GM12892 (cell line): ENCODE data around the gene KCNJ3.

Experiments used
- POLR2A ChIP-seq: IDR thresholded peaks from 2 replicates; pipeline ENCODE4 v1.6.1; 2011; ENCODE audit warnings: low read depth, low read length, control low read depth
- POLR2AphosphoS5 ChIP-seq: IDR thresholded peaks from 2 replicates; pipeline ENCODE4 v1.6.1; 2011; ENCODE audit warnings: low read depth, low read length, control low read depth

DNA sequence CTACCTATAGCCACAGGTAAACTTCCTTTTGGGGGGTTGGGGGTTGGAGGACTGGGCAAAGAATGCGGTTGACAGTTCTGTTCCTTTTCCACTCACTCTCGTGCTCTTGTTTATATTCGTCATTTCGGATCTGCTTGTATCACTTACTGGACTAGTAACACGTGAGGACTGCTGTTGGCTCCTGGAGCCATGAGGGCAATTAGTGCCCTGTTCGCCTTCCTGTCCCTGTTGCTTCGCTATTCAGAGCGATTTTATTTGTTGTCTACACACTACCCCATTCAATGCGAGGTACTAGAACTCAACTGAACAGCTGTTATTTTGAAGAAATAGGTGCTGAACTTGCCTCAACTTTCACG is 1.1 kb downstream of the KCNJ3 start:
- no peak for TF ChIP-seq POLR2A
- TF ChIP-seq POLR2AphosphoS5, result no peak
